Nephron (organoid): ENCODE results near the gene ZNF337.

Source experiments
- H3K27ac Mint-ChIP-seq, 3 experiments: 2 replicates each; pipeline ENCODE4 v1.8.0; 2020; ENCODE audit warnings: mixed read lengths in 3 of 3, mild to moderate bottlenecking in 2 of 3, moderate library complexity in 1 of 3
- H3K27me3 Mint-ChIP-seq: 2 replicates; pipeline ENCODE4 v1.8.0; 2021; ENCODE audit warnings: low read depth, mild to moderate bottlenecking, moderate library complexity, mixed read lengths
- H3K36me3 Mint-ChIP-seq: 2 replicates; pipeline ENCODE4 v1.8.0; 2020; ENCODE audit warnings: low read depth, mixed read lengths
- H3K4me1 Mint-ChIP-seq: 2 replicates; pipeline ENCODE4 v1.8.0; 2020; ENCODE audit warnings: mixed read lengths
- H3K4me3 Mint-ChIP-seq, 3 experiments: 2 replicates each; pipeline ENCODE4 v1.8.0; 2020; ENCODE audit warnings: mild to moderate bottlenecking in 3 of 3, mixed read lengths in 3 of 3, moderate library complexity in 2 of 3
- H3K9me3 Mint-ChIP-seq: 2 replicates; pipeline ENCODE4 v1.8.0; 2020; ENCODE audit warnings: mixed read lengths
- CTCF ChIP-seq, 3 experiments: fragments of 200-600 bp; sonication (generic); IDR thresholded peaks; one replicate each; pipeline ENCODE4 v1.5.0; 2021; ENCODE audit warnings: antibody characterized with exemption in 3 of 3; ENCODE audit not compliant: unreplicated experiment in 3 of 3

The ZNF337 gene

GRCh38 chr20:25626779-25627178 is 69.9 kb downstream of the ZNF337 start:
- no peak for TF ChIP-seq CTCF (IDR thresholded peaks at IDR 0.05; ENCODE audit: unreplicated experiment in 3 of 3)
- H3K4me1 Mint-ChIP-seq, result peaks cover 17% of the 10 kb centered on the region
- no peak overlapping the region for H3K27ac Mint-ChIP-seq
- peak overlapping the region in 1 of 3 experiments; percentile 21 for H3K4me3 Mint-ChIP-seq
- H3K27me3 Mint-ChIP-seq, result no peaks in the 10 kb centered on the region
- peaks cover 17% of the 10 kb centered on the region for H3K9me3 Mint-ChIP-seq
- H3K36me3 Mint-ChIP-seq, result peaks cover 4% of the 10 kb centered on the region

DNA sequence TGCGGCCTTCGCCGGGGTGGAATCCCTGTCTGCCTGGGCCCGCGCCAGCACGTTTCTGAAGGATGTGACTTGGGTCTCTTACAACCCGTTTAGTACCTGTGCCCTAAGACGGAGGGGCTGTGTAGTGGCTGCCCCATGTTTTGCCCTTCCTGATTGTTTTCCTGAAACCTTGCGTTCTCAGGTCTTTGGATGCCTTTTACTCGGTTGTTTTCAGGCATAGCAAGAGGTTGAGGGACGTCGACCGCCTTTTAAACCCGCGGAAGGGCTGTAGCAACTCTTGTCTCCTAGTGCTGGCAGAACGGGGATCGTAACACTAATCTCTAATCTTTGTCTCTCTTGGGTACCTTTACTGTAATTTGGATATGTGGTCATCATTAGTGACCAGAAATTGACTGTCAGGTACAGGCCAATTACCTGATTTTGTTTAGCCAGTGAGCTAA is 72.1 kb downstream of the ZNF337 start:
- Mint-ChIP-seq H3K4me3 (peak overlapping the region; percentile 87 to 94 (median 91)), H3K27me3 (no peaks in the 10 kb centered on the region), H3K4me1 (peaks cover 18% of the 10 kb centered on the region), H3K9me3 (peaks cover 7% of the 10 kb centered on the region), H3K36me3 (peaks cover 4% of the 10 kb centered on the region), H3K27ac (peak overlapping the region; percentile 93 to 99 (median 96))
- TF ChIP-seq CTCF (IDR thresholded peaks at IDR 0.05; ENCODE audit: unreplicated experiment in 3 of 3), result no peak
